Stimulated activated CD4-positive, alpha-beta T cell treated with anti-CD3 and anti-CD28 coated beads, Interleukin-15, amount 100 ng/mL, for 24 hours (primary cell): ENCODE results near the gene MAP2K3.

Source experiments
- DNase-seq: peaks from one replicate; pipeline ENCODE4 v3.0.0-alpha.2; 2020

MAP2K3 gene

GRCh38 chr17:21253646-21254441 is 30.7 kb upstream of the MAP2K3 start:
- no peak for DNase-seq

- no peak for DNase-seq
Observed at GRCh38 chr17:21258593-21258992, 25.9 kb upstream of the MAP2K3 start.

GRCh38 chr17:21262259-21262993 is 22.1 kb upstream of the MAP2K3 start:
- DNase-seq = no peak

GRCh38 chr17:21263376-21263775 is 21.1 kb upstream of the MAP2K3 start:
- DNase-seq = no peak

- DNase-seq = no peak
Observed at GRCh38 chr17:21268596-21269188, 15.8 kb upstream of the MAP2K3 start.

- no peak for DNase-seq
Observed at GRCh38 chr17:21269394-21269793, 15.1 kb upstream of the MAP2K3 start.

- no peak for DNase-seq
Observed at GRCh38 chr17:21271454-21272183, 12.9 kb upstream of the MAP2K3 start.

- DNase-seq = no peak
Observed at GRCh38 chr17:21272250-21272649, 12.3 kb upstream of the MAP2K3 start.

- no peak for DNase-seq
Observed at GRCh38 chr17:21272881-21273792, 11.4 kb upstream of the MAP2K3 start.

GRCh38 chr17:21275047-21275578 is 9.4 kb upstream of the MAP2K3 start:
- DNase-seq = peak; percentile 35

- peak; percentile 99 for DNase-seq
Observed at GRCh38 chr17:21275579-21276263, 8.8 kb upstream of the MAP2K3 start.

GRCh38 chr17:21276264-21276588 is 8.3 kb upstream of the MAP2K3 start:
- DNase-seq = no peak

- no peak for DNase-seq
Observed at GRCh38 chr17:21277332-21277731, 7.2 kb upstream of the MAP2K3 start.

- DNase-seq = peak; percentile 54
Observed at GRCh38 chr17:21278450-21279197, 5.9 kb upstream of the MAP2K3 start.

GRCh38 chr17:21279198-21279535 is 5.3 kb upstream of the MAP2K3 start:
- no peak for DNase-seq

GRCh38 chr17:21279582-21279981 is 4.9 kb upstream of the MAP2K3 start:
- DNase-seq = no peak

- DNase-seq = peak; percentile 94
Observed at GRCh38 chr17:21280081-21280518, 4.4 kb upstream of the MAP2K3 start.

- no peak for DNase-seq
Observed at GRCh38 chr17:21282231-21282630, 2.3 kb upstream of the MAP2K3 start.

- DNase-seq = no peak
Observed at GRCh38 chr17:21282850-21283249, 1.7 kb upstream of the MAP2K3 start.

- DNase-seq = no peak
Observed at GRCh38 chr17:21283482-21284318, 811 bp upstream of the MAP2K3 start.
